Tibial nerve (tissue), 3 donors: ENCODE results near the gene TRAPPC2L.

Source experiments
- POLR2A ChIP-seq, 2 donors: fragments of 450-650 bp; IDR thresholded peaks; one replicate each; pipeline ENCODE4 v1.6.1; 2017; ENCODE audit warnings: antibody characterized with exemption in 2 of 2, mild to moderate bottlenecking in 2 of 2, moderate library complexity in 2 of 2
- TF ChIP-seq, protein P1 (sequence below), 5 experiments: fragments of 200-600 bp in 3 of 5; fragments of 450-650 bp in 2 of 5; sonication (generic) in 3 of 5; IDR thresholded peaks; one replicate each; pipeline ENCODE4 v1.5.1; 2016 to 2019; ENCODE audit warnings: antibody characterized with exemption in 5 of 5, mild to moderate bottlenecking in 3 of 5, moderate library complexity in 2 of 5

DNA sequence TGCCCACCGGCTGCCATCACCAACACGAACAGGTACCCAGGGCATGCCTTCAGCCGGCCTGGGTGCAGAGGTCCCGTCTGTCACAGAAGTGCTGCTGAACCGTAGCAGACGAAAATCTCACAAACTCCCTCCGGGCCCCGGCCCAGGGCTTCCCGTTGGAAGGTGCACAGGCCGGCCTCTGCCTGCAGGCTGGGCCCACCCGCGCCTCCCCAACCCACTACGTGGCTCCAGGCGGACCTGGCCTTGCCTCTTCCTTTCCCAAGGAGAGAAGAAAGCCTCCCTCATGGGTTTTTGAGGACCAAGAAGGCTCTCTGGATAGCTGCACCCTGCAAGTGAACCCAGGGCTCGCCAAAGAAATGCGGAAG lies 55.0 kb downstream of the TRAPPC2L start:
- TF ChIP-seq, protein P1, sequence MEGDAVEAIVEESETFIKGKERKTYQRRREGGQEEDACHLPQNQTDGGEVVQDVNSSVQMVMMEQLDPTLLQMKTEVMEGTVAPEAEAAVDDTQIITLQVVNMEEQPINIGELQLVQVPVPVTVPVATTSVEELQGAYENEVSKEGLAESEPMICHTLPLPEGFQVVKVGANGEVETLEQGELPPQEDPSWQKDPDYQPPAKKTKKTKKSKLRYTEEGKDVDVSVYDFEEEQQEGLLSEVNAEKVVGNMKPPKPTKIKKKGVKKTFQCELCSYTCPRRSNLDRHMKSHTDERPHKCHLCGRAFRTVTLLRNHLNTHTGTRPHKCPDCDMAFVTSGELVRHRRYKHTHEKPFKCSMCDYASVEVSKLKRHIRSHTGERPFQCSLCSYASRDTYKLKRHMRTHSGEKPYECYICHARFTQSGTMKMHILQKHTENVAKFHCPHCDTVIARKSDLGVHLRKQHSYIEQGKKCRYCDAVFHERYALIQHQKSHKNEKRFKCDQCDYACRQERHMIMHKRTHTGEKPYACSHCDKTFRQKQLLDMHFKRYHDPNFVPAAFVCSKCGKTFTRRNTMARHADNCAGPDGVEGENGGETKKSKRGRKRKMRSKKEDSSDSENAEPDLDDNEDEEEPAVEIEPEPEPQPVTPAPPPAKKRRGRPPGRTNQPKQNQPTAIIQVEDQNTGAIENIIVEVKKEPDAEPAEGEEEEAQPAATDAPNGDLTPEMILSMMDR (IDR thresholded peaks at IDR 0.05), result no peak
- TF ChIP-seq POLR2A (IDR thresholded peaks at IDR 0.05), result no peak
